ENCODE results near the gene KNOP1. TPM values are rescaled to one million over a fixed set of nuclear protein-coding genes. Genes with fewer than 3 reads are reported as not detected.

Gene KNOP1
- total and polyA plus RNA-seq, 2 donors (not counting 3 experiments of a cell fraction or from before 2014, with no cell fraction given): 6.7 to 33.5 TPM

GRCh38 chr16:19715566-19715965 is 2.5 kb downstream of the KNOP1 start:
- intact Hi-C loops (cut with micrococcal nuclease) (loop anchor here (5.0 kb wide), 2 partner anchors 113 to 158 kb away; partner anchors contain the start of gene VPS35L), dilution Hi-C loops (cut with MboI; ENCODE audit: extremely low pct_ligation_motif_present, low sequenced_read_pairs) (no loop called here)
- Histone ChIP-seq H3K9me3 (replicated peaks; ENCODE audit: control insufficient read depth, insufficient read depth, low read length) (no peaks in the 10 kb centered on the region), H3K4me3 (replicated peaks in 1 of 3; ENCODE audit: insufficient read depth in 1 of 3, low read depth in 1 of 3, low read length in 3 of 3) (no peak overlapping the region), H3K36me3 (ENCODE audit: control insufficient read depth in 2 of 2, extremely low read depth in 1 of 2, insufficient read depth in 2 of 2, low read length in 2 of 2) (peaks cover 0 to 9% of the 10 kb centered on the region in 2 experiments), H3K4me2 (ENCODE audit: insufficient read depth, low read length) (no peak overlapping the region), H2AFZ (ENCODE audit: low read depth, low read length) (no peak overlapping the region), H3K27ac (ENCODE audit: insufficient read depth, low read depth, low read length) (no peak overlapping the region), H3K79me2 (ENCODE audit: control insufficient read depth, insufficient read depth, low read length) (peaks cover 39% of the 10 kb centered on the region), H3K4me1 (ENCODE audit: control insufficient read depth, extremely low read depth, insufficient read depth, low read length) (peaks cover 15% of the 10 kb centered on the region), H3K9me1 (replicated peaks; ENCODE audit: control insufficient read depth, extremely low read depth, insufficient read depth, low read length) (no peaks in the 10 kb centered on the region), H4K20me1 (replicated peaks; ENCODE audit: control insufficient read depth, extremely low read depth, insufficient read depth, low read length) (no peaks in the 10 kb centered on the region), H3K9ac (replicated peaks; ENCODE audit: extremely low read depth, insufficient read depth, low read length) (no peak overlapping the region), H3K27me3 (ENCODE audit: control insufficient read depth in 2 of 2, insufficient read depth in 2 of 2, low read length in 2 of 2) (no peaks in the 10 kb centered on the region)
- no TSS peak for BruUV-seq (replicated peaks)
- no peak for DNase-seq (ENCODE audit: low read depth, low spot score)
- ChIA-PET POLR2A (no interaction called here), CTCF (interaction anchor here (1.2 kb wide), 1 partner anchor 114 kb away, joined by 3 read pairs; no protein-coding TSS in a partner anchor)
- TF ChIP-seq, protein P1, sequence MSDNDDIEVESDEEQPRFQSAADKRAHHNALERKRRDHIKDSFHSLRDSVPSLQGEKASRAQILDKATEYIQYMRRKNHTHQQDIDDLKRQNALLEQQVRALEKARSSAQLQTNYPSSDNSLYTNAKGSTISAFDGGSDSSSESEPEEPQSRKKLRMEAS (IDR thresholded peaks at IDR 0.05; ENCODE audit: insufficient read depth, insufficient read length): no peak
- TF ChIP-seq POLR2AphosphoS5 (IDR thresholded peaks at IDR 0.05; ENCODE audit: insufficient read depth, low read depth, low read length) (no peak), MYC (IDR thresholded peaks at IDR 0.05; ENCODE audit: low read depth, low read length) (no peak)
- TF ChIP-seq, protein P2, sequence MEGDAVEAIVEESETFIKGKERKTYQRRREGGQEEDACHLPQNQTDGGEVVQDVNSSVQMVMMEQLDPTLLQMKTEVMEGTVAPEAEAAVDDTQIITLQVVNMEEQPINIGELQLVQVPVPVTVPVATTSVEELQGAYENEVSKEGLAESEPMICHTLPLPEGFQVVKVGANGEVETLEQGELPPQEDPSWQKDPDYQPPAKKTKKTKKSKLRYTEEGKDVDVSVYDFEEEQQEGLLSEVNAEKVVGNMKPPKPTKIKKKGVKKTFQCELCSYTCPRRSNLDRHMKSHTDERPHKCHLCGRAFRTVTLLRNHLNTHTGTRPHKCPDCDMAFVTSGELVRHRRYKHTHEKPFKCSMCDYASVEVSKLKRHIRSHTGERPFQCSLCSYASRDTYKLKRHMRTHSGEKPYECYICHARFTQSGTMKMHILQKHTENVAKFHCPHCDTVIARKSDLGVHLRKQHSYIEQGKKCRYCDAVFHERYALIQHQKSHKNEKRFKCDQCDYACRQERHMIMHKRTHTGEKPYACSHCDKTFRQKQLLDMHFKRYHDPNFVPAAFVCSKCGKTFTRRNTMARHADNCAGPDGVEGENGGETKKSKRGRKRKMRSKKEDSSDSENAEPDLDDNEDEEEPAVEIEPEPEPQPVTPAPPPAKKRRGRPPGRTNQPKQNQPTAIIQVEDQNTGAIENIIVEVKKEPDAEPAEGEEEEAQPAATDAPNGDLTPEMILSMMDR (IDR thresholded peaks at IDR 0.05; ENCODE audit: extremely low read depth in 1 of 2, insufficient read depth in 1 of 2, low read depth in 1 of 2, low read length in 2 of 2): no peak
- FAIRE-seq: no peak

DNA sequence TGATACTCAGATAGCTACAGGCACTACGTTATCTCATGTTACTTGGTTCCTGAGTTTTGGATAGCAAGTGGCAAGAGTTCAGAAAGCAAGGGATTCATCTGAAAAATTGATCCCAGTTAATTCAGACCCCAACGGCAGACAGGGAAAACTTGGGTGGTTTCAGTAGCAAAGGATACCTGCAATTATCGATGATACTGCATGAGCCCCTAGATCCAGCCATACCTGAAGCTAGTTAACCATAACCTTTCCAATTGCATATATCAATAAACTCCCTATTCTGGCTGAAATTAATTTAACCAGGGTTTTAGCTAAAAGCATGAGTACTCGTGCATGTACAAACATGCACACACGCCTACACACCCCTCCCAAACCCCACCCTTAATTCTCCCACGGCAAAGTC is 4.3 kb downstream of the KNOP1 start:
- intact Hi-C loops (cut with micrococcal nuclease) (no loop called here), dilution Hi-C loops (cut with MboI; ENCODE audit: extremely low pct_ligation_motif_present, low sequenced_read_pairs) (no loop called here)
- peaks cover 0 to 11% of the 10 kb centered on the region in 2 experiments for H3K36me3 ChIP-seq (ENCODE audit: control insufficient read depth in 2 of 2, extremely low read depth in 1 of 2, insufficient read depth in 2 of 2, low read length in 2 of 2)
- no peak overlapping the region for H3K4me3 ChIP-seq (replicated peaks in 1 of 3; ENCODE audit: insufficient read depth in 1 of 3, low read depth in 1 of 3, low read length in 3 of 3)
- ChIA-PET CTCF (interaction anchor here (0.6 to 1.0 kb wide), 3 partner anchors 112 to 173 kb away, joined by 3 read pairs; no protein-coding TSS in a partner anchor), POLR2A (no interaction called here)
- peaks cover 34% of the 10 kb centered on the region for H3K79me2 ChIP-seq (ENCODE audit: control insufficient read depth, insufficient read depth, low read length)
- FAIRE-seq (no peak), DNase-seq (ENCODE audit: low read depth, low spot score) (no peak)
- no peaks in the 10 kb centered on the region for H3K9me3 ChIP-seq (replicated peaks; ENCODE audit: control insufficient read depth, insufficient read depth, low read length)
- no peaks in the 10 kb centered on the region for H4K20me1 ChIP-seq (replicated peaks; ENCODE audit: control insufficient read depth, extremely low read depth, insufficient read depth, low read length)
- BruUV-seq (replicated peaks): no TSS peak
- no peak overlapping the region for H3K9ac ChIP-seq (replicated peaks; ENCODE audit: extremely low read depth, insufficient read depth, low read length)
- TF ChIP-seq, protein P2 (IDR thresholded peaks at IDR 0.05; ENCODE audit: extremely low read depth in 1 of 2, insufficient read depth in 1 of 2, low read depth in 1 of 2, low read length in 2 of 2): no peak
- no peak overlapping the region for H2AFZ ChIP-seq (ENCODE audit: low read depth, low read length)
- H3K4me1 ChIP-seq (ENCODE audit: control insufficient read depth, extremely low read depth, insufficient read depth, low read length): peaks cover 9% of the 10 kb centered on the region
- H3K27ac ChIP-seq (ENCODE audit: insufficient read depth, low read depth, low read length): no peak overlapping the region
- H3K27me3 ChIP-seq (ENCODE audit: control insufficient read depth in 2 of 2, insufficient read depth in 2 of 2, low read length in 2 of 2): no peaks in the 10 kb centered on the region
- no peaks in the 10 kb centered on the region for H3K9me1 ChIP-seq (replicated peaks; ENCODE audit: control insufficient read depth, extremely low read depth, insufficient read depth, low read length)
- no peak overlapping the region for H3K4me2 ChIP-seq (ENCODE audit: insufficient read depth, low read length)

All from endothelial cell of umbilical vein (primary cell).